Breast epithelium (tissue), 4 donors: ENCODE measurements around the gene HTR6. TPM values are rescaled to one million over a fixed set of nuclear protein-coding genes. Genes with fewer than 3 reads are reported as not detected.

ENCODE experiments used
- DNase-seq, 2 donors: peaks; one replicate each; pipeline ENCODE4 v3.0.0-alpha.2; 2019; ENCODE audit warnings: low spot score in 2 of 2
- H3K27ac ChIP-seq, 2 donors: fragments of 200-600 bp; sonication (generic) in 1 of 2; one replicate each; pipeline ENCODE4 v1.5.1; 2016 to 2019; ENCODE audit warnings: mild to moderate bottlenecking in 1 of 2
- H3K27me3 ChIP-seq, 2 donors: fragments of 200-600 bp; sonication (generic) in 1 of 2; one replicate each; pipeline versions ENCODE4 v1.5.1 to v1.6.0; 2017 to 2019; ENCODE audit warnings: control low read depth in 1 of 2, mild to moderate bottlenecking in 1 of 2
- H3K36me3 ChIP-seq: fragments of 200-600 bp; one replicate; pipeline ENCODE4 v1.5.1; 2019
- H3K4me1 ChIP-seq, 2 donors: fragments of 200-600 bp; sonication (generic); one replicate each; pipeline ENCODE4 v1.5.1; 2016 to 2019; ENCODE audit warnings: control low read depth in 1 of 2
- H3K4me3 ChIP-seq, 3 donors: fragments of 200-600 bp; sonication (generic); 1 replicate in 2 of 3; 2 replicates in 1 of 3; pipeline ENCODE4 v1.5.1; 2016 to 2019; ENCODE audit warnings: mild to moderate bottlenecking in 3 of 3, moderate library complexity in 2 of 3
- H3K9me3 ChIP-seq, 2 donors: fragments of 200-600 bp; sonication (generic) in 1 of 2; one replicate each; pipeline ENCODE4 v1.5.1; 2016 to 2019; ENCODE audit warnings: control low read depth in 1 of 2
- POLR2A ChIP-seq: fragments of 450-650 bp; IDR thresholded peaks from one replicate; pipeline ENCODE4 v1.6.1; 2016; ENCODE audit warnings: antibody characterized with exemption, mild to moderate bottlenecking, moderate library complexity
- POLR2AphosphoS5 ChIP-seq, 3 donors: sonication (generic); formaldehyde crosslinking; IDR thresholded peaks; one replicate each; pipeline ENCODE4 v1.6.1; 2017; ENCODE audit warnings: antibody characterized with exemption in 3 of 3
- intact Hi-C: fragments of 100-400 bp; cut with DNase I; formaldehyde crosslinking; loops from one replicate; pipeline ENCODE4 v1.15.1; 2023; ENCODE audit warnings: low total_unique reads
- total RNA-seq, 3 donors: library from RNA; depleted of rRNA; stranded (reverse); fragments of >200 nt; gene quantifications; one replicate each; pipeline ENCODE4 v1.1.0, GENCODE V29; 2016
- TF ChIP-seq, protein P1 (sequence below), 3 donors: fragments of 450-650 bp; IDR thresholded peaks; one replicate each; pipeline ENCODE4 v1.5.1; 2016 to 2017; ENCODE audit warnings: antibody characterized with exemption in 3 of 3, mild to moderate bottlenecking in 3 of 3, moderate library complexity in 3 of 3

Gene HTR6
- total RNA-seq, 3 donors from 2014 or later = not detected

DNA sequence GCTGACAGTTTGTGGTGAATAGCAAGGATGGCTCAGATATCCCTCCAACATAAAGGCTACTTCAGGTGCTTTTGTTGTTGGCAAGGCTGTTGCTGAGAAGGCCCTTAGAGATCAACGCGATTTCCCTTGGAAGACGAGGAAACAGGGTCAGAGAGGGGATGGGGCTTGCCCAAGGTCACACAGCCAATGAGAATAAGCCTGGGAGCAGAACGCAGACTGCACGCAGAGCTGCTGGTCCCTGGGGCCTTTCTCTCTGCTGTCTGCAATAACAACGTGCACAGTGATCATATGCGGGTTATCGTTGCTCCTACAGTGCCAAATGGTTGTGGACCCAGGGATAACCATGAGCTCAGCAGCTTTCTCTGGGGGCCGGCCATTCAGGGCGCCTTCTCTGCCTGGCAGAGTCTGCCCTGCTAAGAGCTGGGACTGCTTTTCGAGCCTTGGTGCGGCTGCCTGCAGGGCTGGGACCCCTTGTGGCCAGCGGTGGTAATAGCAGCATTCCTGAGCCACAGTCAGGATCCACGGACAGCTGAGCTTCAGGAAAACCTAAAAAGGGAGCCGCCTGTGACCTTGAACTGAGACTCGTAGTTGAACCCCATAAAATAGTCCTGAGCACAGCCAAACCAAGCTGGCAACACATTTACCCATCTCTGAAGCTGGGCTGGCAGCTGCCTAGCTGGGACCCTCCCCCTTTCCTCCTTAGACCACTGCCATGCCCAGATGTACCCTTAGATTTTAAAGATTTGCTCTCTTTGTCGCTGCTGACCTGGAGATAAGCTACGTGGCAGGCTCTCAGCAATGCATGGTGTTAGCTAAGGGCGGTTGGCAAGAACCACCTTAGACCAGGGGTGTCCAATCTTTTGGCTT is 39.8 kb downstream of the HTR6 start:
- no peaks in the 10 kb centered on the region for H3K27me3 ChIP-seq
- H3K4me3 ChIP-seq = no peak overlapping the region
- peak overlapping the region; percentile 35 to 44 for H3K27ac ChIP-seq
- no peaks in the 10 kb centered on the region for H3K9me3 ChIP-seq
- TF ChIP-seq POLR2A = no peak
- TF ChIP-seq POLR2AphosphoS5 (IDR thresholded peaks at IDR 0.05) = no peak
- TF ChIP-seq, protein P1, sequence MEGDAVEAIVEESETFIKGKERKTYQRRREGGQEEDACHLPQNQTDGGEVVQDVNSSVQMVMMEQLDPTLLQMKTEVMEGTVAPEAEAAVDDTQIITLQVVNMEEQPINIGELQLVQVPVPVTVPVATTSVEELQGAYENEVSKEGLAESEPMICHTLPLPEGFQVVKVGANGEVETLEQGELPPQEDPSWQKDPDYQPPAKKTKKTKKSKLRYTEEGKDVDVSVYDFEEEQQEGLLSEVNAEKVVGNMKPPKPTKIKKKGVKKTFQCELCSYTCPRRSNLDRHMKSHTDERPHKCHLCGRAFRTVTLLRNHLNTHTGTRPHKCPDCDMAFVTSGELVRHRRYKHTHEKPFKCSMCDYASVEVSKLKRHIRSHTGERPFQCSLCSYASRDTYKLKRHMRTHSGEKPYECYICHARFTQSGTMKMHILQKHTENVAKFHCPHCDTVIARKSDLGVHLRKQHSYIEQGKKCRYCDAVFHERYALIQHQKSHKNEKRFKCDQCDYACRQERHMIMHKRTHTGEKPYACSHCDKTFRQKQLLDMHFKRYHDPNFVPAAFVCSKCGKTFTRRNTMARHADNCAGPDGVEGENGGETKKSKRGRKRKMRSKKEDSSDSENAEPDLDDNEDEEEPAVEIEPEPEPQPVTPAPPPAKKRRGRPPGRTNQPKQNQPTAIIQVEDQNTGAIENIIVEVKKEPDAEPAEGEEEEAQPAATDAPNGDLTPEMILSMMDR (IDR thresholded peaks at IDR 0.05) = peak; percentile 80 to 88 (median 81)
- intact Hi-C loops = no loop called here
- no peaks in the 10 kb centered on the region for H3K36me3 ChIP-seq
- peak; percentile 53 to 83 for DNase-seq
- H3K4me1 ChIP-seq = peaks cover 0 to 4% of the 10 kb centered on the region in 2 donors

DNA sequence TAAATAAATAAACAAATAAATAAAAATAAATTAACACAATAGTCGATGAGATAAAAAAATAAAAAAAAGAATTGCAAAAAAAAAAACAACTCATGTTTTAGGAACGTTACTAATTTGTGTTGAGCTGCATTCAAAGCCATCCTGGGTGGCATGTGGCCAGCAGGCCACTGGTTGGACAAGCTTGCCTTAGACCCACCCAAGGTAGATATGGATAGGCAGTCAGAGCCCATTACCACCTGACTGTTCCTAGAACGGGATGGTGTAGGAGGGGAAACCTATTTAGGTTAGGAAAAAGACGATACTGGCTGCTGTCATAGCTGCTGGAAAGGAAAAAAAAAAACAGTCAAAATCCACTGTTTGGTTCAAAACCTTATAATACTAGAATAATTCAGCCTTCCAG is 40.8 kb downstream of the HTR6 start:
- H3K27ac ChIP-seq = no peak overlapping the region
- TF ChIP-seq POLR2A (no peak), POLR2AphosphoS5 (IDR thresholded peaks at IDR 0.05) (no peak)
- TF ChIP-seq, protein P1 (IDR thresholded peaks at IDR 0.05) = no peak
- H3K4me3 ChIP-seq = no peak overlapping the region
- H3K27me3 ChIP-seq = no peaks in the 10 kb centered on the region
- intact Hi-C loops = no loop called here
- H3K4me1 ChIP-seq = peaks cover 0 to 4% of the 10 kb centered on the region in 2 donors
- no peaks in the 10 kb centered on the region for H3K9me3 ChIP-seq
- no peaks in the 10 kb centered on the region for H3K36me3 ChIP-seq
- DNase-seq = no peak

DNA sequence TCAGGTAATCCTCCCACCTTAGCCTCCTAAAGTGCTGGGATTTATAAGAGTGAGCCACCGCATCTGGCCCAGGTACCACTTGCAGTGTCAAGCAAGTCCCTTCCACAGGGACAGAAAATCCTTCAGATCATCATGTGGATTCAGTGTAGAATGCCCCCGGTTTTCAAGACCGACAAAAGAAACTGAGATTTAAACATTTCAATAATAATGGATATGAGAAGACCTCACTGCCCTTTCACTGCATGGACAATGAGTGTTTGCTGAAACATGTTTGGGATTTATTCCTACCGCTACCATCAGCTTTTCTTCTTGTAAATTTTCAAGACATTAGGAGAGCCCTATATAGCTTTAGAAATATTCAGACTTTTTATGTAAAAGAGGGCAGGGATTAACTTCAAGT is 41.5 kb downstream of the HTR6 start:
- Histone ChIP-seq H3K4me3 (no peak overlapping the region), H3K27ac (no peak overlapping the region), H3K4me1 (peaks cover 0 to 4% of the 10 kb centered on the region in 2 donors), H3K36me3 (no peaks in the 10 kb centered on the region), H3K9me3 (no peaks in the 10 kb centered on the region), H3K27me3 (no peaks in the 10 kb centered on the region)
- DNase-seq = no peak
- TF ChIP-seq POLR2A (no peak), POLR2AphosphoS5 (IDR thresholded peaks at IDR 0.05) (no peak)
- TF ChIP-seq, protein P1 (IDR thresholded peaks at IDR 0.05) = no peak
- intact Hi-C loops = no loop called here

DNA sequence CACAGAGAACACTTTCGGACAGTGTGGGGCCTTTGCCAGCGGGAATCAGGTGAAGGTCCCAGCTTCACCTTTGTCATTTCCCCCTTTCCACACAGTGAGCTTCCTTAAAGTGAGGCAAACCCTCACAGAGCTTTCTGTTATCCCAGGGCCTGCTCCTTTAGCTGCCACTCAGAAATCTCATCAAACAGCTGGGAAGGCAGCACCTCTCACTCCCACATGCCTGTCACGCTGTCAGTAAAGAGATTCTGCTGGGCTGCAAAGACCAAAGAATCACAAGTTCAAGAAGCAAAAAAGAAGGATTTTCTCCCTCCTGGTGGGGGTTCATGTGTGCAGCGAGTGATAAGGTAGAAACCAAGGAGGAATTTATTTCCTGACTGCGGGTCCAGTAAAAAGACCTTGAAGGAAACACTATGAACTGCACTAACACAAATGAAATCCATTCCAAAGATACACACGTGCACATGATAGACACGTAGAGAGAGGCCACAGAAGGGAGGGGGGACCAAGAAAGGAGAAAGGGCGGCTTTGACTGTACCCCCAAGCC is 44.0 kb downstream of the HTR6 start:
- H3K9me3 ChIP-seq = no peaks in the 10 kb centered on the region
- no peak for DNase-seq
- H3K4me1 ChIP-seq = peaks cover 0 to 4% of the 10 kb centered on the region in 2 donors
- no peak overlapping the region for H3K27ac ChIP-seq
- no peak overlapping the region for H3K4me3 ChIP-seq
- no peaks in the 10 kb centered on the region for H3K36me3 ChIP-seq
- intact Hi-C loops = no loop called here
- TF ChIP-seq, protein P1 (IDR thresholded peaks at IDR 0.05) = no peak
- no peak for TF ChIP-seq POLR2AphosphoS5 (IDR thresholded peaks at IDR 0.05)
- TF ChIP-seq POLR2A = no peak
- no peaks in the 10 kb centered on the region for H3K27me3 ChIP-seq

DNA sequence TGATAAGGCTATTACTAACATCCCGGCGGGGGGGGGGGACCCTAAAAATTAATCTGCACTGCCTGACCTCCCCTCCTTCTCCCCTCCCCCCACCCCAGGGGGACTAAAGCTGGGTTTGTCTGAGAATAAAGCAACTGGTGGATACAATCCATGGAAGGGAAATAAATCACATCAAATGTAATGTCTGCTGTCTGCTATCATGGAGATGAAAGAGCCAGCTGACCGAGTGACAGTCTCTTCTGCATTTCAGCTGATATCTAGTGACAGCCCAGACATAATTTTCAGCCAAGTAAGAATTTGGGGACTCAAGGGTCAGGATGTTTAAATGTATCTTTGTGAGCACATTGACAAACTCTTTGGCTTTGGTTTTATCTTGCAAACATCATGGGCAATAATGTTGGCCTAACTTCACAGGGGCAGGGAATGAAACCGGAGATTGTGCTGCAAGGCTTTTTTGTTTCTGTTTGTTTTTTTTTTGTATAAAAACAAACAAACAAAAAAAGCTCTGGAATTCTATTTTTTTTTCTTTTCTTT is 44.7 kb downstream of the HTR6 start:
- no peak for TF ChIP-seq POLR2AphosphoS5 (IDR thresholded peaks at IDR 0.05)
- TF ChIP-seq POLR2A = no peak
- TF ChIP-seq, protein P1 (IDR thresholded peaks at IDR 0.05) = no peak
- no peak overlapping the region for H3K4me3 ChIP-seq
- intact Hi-C loops = no loop called here
- no peak overlapping the region for H3K27ac ChIP-seq
- no peaks in the 10 kb centered on the region for H3K27me3 ChIP-seq
- no peak for DNase-seq
- no peaks in the 10 kb centered on the region for H3K36me3 ChIP-seq
- no peaks in the 10 kb centered on the region for H3K9me3 ChIP-seq
- H3K4me1 ChIP-seq = peaks cover 0 to 1% of the 10 kb centered on the region in 2 donors
